Measurements from ENCODE around the gene CSRP1.
"Not testable (repeated sequence)": the region's sequence is repeated elsewhere in the genome, so short reads cannot be mapped to it uniquely, and the experiment has no call there.

The CSRP1 gene

DNA sequence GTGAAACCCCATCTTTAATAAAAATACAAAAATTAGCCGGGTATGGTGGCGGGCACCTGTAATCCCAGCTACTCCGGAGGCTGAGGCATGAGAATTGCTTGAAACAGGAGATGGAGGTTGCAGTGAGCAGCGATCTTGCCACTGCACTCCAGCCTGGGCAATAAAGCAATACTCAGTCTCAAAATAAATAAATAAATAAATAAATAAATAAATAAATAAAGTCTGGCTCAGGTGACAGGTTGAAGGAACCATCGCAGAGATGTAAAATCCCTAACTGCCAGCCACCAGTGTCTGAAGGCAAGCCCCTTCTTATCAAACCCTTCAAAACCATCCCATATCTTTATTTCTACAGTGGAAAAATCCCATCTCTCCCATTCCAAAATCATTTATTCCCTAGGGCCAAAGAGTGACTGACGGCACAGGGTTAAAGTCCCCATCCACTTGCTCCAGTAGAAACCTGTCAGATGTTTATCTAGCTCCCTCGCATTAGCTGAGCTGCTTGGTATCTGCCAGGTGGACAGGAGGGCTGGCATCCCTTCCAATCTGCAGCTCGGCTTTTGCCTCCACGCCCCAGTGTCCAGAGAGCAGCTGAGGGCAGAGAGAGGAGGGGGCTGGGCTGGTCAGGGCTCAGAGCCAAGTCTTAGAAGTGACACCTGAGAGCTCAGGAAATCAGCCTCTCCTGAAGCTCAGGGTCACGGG, 5.0 kb downstream of the CSRP1 start:
- no peak for DNase-seq (ENCODE audit: low spot score in 2 of 2)

DNA sequence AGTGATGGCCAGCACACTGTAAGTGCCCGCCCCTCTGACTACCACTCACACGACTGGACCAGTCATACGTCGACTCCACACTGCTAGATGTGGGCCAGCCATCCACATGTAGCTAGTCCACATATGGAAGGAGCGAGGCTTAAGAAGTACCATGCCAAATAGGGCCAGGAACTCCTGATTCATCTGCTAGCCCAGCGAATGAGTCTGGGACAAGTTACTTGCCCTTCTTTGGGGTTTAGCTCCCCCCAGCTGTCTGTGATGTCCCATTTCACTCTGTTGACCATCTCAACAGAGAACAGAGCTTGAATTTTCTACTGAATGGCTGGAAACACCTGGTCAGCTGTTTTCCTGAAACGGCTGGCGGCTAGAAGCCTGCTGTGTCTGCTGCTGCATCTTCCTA, 5.8 kb downstream of the CSRP1 start:
- no peak overlapping the region for H3K4me3 ChIP-seq
- no peaks in the 10 kb centered on the region; the same call in 1 of the 2 replicates for H3K36me3 ChIP-seq (replicated peaks)
- no peaks in the 10 kb centered on the region for H3K9me3 ChIP-seq
- DNase-seq (ENCODE audit: low spot score in 2 of 2), result no peak
- H3K27me3 ChIP-seq (ENCODE audit: low read depth), result no peaks in the 10 kb centered on the region
- in situ Hi-C loops (cut with MboI; ENCODE audit: low sequenced_read_pairs), result no loop called here
- peaks cover 20% of the 10 kb centered on the region for H3K4me1 ChIP-seq

More for the DNA sequence above, 5.0 kb downstream of the CSRP1 start:
- Histone ChIP-seq H3K27me3 (ENCODE audit: low read depth) (no peaks in the 10 kb centered on the region), H3K9me3 (no peaks in the 10 kb centered on the region), H3K36me3 (replicated peaks) (no peaks in the 10 kb centered on the region), H3K4me1 (peaks cover 24% of the 10 kb centered on the region), H3K4me3 (no peak overlapping the region)
- in situ Hi-C loops (cut with MboI; ENCODE audit: low sequenced_read_pairs), result no loop called here

GRCh38 chr1:201500670-201501120, 6.2 kb downstream of the CSRP1 start:
- DNase-seq (ENCODE audit: low spot score in 2 of 2), result no peak
- Histone ChIP-seq H3K4me1 (peaks cover 15% of the 10 kb centered on the region), H3K4me3 (no peak overlapping the region), H3K27me3 (ENCODE audit: low read depth) (no peaks in the 10 kb centered on the region), H3K9me3 (no peaks in the 10 kb centered on the region), H3K36me3 (replicated peaks) (no peaks in the 10 kb centered on the region; the same call in 1 of the 2 replicates)
- in situ Hi-C loops (cut with MboI; ENCODE audit: low sequenced_read_pairs), result no loop called here

GRCh38 chr1:201499795-201500669, 6.9 kb downstream of the CSRP1 start:
- in situ Hi-C loops (cut with MboI; ENCODE audit: low sequenced_read_pairs), result no loop called here
- peaks cover 13% of the 10 kb centered on the region for H3K4me1 ChIP-seq

DNA sequence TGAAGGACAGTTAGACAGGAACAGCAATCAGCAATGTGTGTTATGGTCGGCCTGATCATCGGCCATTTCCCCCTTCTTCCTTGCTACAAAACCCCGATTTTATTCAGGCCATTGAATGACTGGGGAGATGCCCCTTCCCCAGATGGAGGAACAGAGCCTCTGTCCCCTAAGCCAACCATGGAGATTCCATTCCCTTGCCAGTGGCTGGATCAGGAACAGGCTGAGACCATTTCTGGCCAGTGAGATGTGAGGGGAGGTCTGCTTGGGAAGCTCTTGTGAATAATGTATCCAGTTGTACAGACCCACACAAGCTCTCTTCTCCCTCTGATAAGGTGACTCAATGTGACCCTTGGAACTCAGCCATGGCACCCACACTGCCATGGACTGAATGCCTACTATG, 7.7 kb downstream of the CSRP1 start:
- Histone ChIP-seq H3K4me3 (no peak overlapping the region), H3K4me1 (peaks cover 13% of the 10 kb centered on the region), H3K9me3 (no peaks in the 10 kb centered on the region), H3K27me3 (ENCODE audit: low read depth) (no peaks in the 10 kb centered on the region), H3K36me3 (replicated peaks) (no peaks in the 10 kb centered on the region; the same call in 1 of the 2 replicates)
- in situ Hi-C loops (cut with MboI; ENCODE audit: low sequenced_read_pairs), result no loop called here
- no peak for DNase-seq (ENCODE audit: low spot score in 2 of 2)

More at GRCh38 chr1:201499795-201500669, 6.9 kb downstream of the CSRP1 start:
- H3K36me3 ChIP-seq (replicated peaks), result no peaks in the 10 kb centered on the region; the same call in 1 of the 2 replicates
- no peak overlapping the region for H3K4me3 ChIP-seq
- no peaks in the 10 kb centered on the region for H3K27me3 ChIP-seq (ENCODE audit: low read depth)
- H3K9me3 ChIP-seq, result no peaks in the 10 kb centered on the region
- DNase-seq (ENCODE audit: low spot score in 2 of 2), result no peak

DNA sequence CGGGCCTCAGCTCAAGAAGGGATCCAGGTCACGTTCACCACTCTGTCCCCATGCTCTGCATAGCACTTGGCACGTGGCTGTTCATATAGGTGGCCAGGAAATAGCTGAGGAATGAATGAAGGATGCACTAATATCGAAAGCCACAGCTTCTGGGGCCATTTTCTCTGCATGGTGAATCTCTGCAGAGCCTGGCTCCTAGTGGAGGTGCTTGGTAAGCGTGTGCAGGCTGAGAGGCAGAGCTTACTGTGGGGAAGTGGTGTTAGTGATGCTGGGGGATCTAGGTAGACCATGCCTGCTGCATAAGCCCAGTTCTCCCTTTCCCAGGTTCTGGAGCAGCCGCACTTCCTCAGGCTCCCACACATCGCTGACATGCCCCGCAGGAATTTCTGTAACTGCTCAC, 8.3 kb downstream of the CSRP1 start:
- H3K9me3 ChIP-seq, result no peaks in the 10 kb centered on the region
- H3K4me1 ChIP-seq, result peaks cover 7% of the 10 kb centered on the region
- H3K36me3 ChIP-seq (replicated peaks), result no peaks in the 10 kb centered on the region; the same call in 1 of the 2 replicates
- H3K4me3 ChIP-seq, result no peak overlapping the region
- DNase-seq (ENCODE audit: low spot score in 2 of 2), result no peak
- no peaks in the 10 kb centered on the region for H3K27me3 ChIP-seq (ENCODE audit: low read depth)
- in situ Hi-C loops (cut with MboI; ENCODE audit: low sequenced_read_pairs), result no loop called here

GRCh38 chr1:201497935-201498509, 8.9 kb downstream of the CSRP1 start:
- in situ Hi-C loops (cut with MboI; ENCODE audit: low sequenced_read_pairs), result no loop called here
- DNase-seq (ENCODE audit: low spot score in 2 of 2), result no peak
- no peak overlapping the region for H3K4me3 ChIP-seq
- no peaks in the 10 kb centered on the region for H3K9me3 ChIP-seq
- no peaks in the 10 kb centered on the region; the same call in 1 of the 2 replicates for H3K36me3 ChIP-seq (replicated peaks)
- no peaks in the 10 kb centered on the region for H3K27me3 ChIP-seq (ENCODE audit: low read depth)
- peaks cover under 1% of the 10 kb centered on the region for H3K4me1 ChIP-seq

GRCh38 chr1:201496296-201496690, 10.6 kb downstream of the CSRP1 start:
- H3K4me3 ChIP-seq, result no peak overlapping the region
- H3K27me3 ChIP-seq (ENCODE audit: low read depth), result no peaks in the 10 kb centered on the region
- in situ Hi-C loops (cut with MboI; ENCODE audit: low sequenced_read_pairs), result no loop called here
- no peaks in the 10 kb centered on the region for H3K9me3 ChIP-seq
- DNase-seq (ENCODE audit: low spot score in 2 of 2), result no peak
- H3K4me1 ChIP-seq, result no peaks in the 10 kb centered on the region
- no peaks in the 10 kb centered on the region; the same call in 1 of the 2 replicates for H3K36me3 ChIP-seq (replicated peaks)

GRCh38 chr1:201495551-201496295, 11.2 kb downstream of the CSRP1 start:
- Histone ChIP-seq H3K9me3 (no peaks in the 10 kb centered on the region), H3K4me1 (no peaks in the 10 kb centered on the region), H3K4me3 (no peak overlapping the region), H3K27me3 (ENCODE audit: low read depth) (no peaks in the 10 kb centered on the region), H3K36me3 (replicated peaks) (no peaks in the 10 kb centered on the region; the same call in 1 of the 2 replicates)
- peak in 1 of 2 experiments; percentile 69 for DNase-seq (ENCODE audit: low spot score in 2 of 2)
- in situ Hi-C loops (cut with MboI; ENCODE audit: low sequenced_read_pairs), result no loop called here

GRCh38 chr1:201493757-201494617, 12.9 kb downstream of the CSRP1 start:
- Histone ChIP-seq H3K9me3 (no peaks in the 10 kb centered on the region), H3K27me3 (ENCODE audit: low read depth) (no peaks in the 10 kb centered on the region), H3K4me3 (no peak overlapping the region), H3K36me3 (replicated peaks) (no peaks in the 10 kb centered on the region; the same call in 1 of the 2 replicates), H3K4me1 (no peaks in the 10 kb centered on the region)
- in situ Hi-C loops (cut with MboI; ENCODE audit: low sequenced_read_pairs), result no loop called here
- DNase-seq (ENCODE audit: low spot score in 2 of 2), result no peak

DNA sequence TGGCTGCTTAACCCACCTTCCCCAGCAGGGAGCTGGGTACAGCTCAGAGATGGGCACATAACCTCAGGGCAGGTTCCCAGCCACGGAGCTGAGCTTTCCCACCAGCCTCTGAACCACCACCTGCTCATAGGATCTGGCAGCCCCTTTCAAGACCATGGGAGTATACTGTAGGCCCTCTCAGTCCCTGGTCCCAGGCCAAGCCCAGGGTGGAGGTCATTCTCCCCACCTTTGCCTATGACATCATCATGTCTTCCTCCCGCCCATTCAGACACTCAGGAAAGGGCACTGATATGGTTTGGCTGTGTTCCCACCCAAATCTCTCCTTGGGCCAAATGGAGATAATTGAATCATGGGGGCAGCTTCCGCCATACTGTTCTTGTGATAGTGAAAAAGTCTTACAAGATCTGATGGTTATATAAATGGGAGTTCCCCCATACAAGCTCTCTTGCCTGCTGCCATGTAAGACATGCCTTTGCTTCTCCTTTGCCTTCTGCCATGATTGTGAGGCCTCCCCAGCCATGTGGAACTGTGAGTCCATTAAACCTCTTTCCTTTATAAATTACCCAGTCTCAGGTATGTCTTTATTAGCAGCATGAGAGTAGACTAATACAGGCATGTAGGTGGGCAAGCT, 13.8 kb downstream of the CSRP1 start:
- DNase-seq (ENCODE audit: low spot score in 2 of 2); H3K36me3 ChIP-seq (replicated peaks); H3K9me3 ChIP-seq; H3K4me3 ChIP-seq; H3K27me3 ChIP-seq (ENCODE audit: low read depth); in situ Hi-C loops (cut with MboI; ENCODE audit: low sequenced_read_pairs); H3K4me1 ChIP-seq: not testable (repeated sequence)

DNA sequence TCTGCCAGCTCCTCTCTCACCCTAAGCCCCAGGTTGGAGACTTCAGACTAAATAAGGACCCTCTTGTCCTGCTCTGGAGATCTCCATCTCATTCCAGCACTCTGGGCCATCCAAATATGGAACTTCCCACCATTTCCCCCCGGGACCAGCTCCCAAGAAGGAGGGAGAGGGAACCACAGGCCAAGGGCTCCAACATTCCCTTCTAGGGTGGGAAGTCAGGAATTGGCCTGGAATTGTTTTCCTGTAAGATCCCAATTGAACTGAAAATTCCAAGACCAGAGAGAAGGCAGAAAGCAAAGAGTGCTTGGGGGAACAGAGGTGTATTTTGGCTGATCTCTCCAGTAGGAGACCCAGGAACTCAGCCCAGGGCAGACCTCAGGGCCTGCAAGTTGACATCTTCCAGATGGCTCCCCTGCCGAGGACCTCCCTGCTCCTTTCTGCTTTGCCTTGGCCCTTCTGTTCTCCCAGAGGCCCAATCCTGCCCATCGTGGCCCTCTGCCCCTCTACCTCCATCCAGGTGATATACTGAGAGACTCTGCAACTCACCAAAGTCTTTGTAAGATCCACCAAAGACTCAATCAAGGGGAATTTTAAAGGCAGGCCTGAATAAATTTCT, 14.9 kb downstream of the CSRP1 start:
- Histone ChIP-seq H3K9me3 (no peaks in the 10 kb centered on the region), H3K4me1 (no peaks in the 10 kb centered on the region), H3K27me3 (ENCODE audit: low read depth) (no peaks in the 10 kb centered on the region), H3K36me3 (replicated peaks) (no peaks in the 10 kb centered on the region; the same call in 1 of the 2 replicates), H3K4me3 (no peak overlapping the region)
- in situ Hi-C loops (cut with MboI; ENCODE audit: low sequenced_read_pairs), result no loop called here
- no peak for DNase-seq (ENCODE audit: low spot score in 2 of 2)

Data from HAP-1 (cell line).